Lower leg skin (tissue), 3 donors: ENCODE results near the gene COL4A2.

Experiments used
- POLR2A ChIP-seq, 2 donors: fragments of 450-650 bp; IDR thresholded peaks; one replicate each; pipeline ENCODE4 v1.6.1; 2016 to 2017; ENCODE audit warnings: antibody characterized with exemption in 2 of 2, mild to moderate bottlenecking in 1 of 2, moderate library complexity in 1 of 2
- TF ChIP-seq, protein P1 (sequence below), 3 donors: fragments of 450-650 bp; IDR thresholded peaks; one replicate each; pipeline ENCODE4 v1.5.1; 2016; ENCODE audit warnings: antibody characterized with exemption in 3 of 3, mild to moderate bottlenecking in 3 of 3, moderate library complexity in 2 of 3

DNA sequence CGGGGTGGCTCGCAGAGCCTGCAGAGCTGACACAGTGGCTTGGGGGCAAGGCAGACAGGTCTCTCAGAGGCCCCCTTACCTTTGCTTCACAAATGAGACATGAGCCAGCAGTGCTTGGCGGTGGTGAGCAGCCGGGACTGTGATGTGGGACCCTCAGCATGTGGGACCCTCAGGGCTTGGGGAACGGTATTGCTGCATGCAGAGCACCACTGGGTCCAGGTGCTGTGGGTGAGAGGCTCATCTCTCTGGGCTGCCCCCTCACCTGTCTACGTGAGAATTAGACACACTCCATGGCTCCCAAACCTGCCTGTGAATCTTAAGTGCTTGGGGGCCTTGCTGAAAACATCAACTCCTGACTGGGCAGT, 106.6 kb downstream of the COL4A2 start:
- TF ChIP-seq, protein P1, sequence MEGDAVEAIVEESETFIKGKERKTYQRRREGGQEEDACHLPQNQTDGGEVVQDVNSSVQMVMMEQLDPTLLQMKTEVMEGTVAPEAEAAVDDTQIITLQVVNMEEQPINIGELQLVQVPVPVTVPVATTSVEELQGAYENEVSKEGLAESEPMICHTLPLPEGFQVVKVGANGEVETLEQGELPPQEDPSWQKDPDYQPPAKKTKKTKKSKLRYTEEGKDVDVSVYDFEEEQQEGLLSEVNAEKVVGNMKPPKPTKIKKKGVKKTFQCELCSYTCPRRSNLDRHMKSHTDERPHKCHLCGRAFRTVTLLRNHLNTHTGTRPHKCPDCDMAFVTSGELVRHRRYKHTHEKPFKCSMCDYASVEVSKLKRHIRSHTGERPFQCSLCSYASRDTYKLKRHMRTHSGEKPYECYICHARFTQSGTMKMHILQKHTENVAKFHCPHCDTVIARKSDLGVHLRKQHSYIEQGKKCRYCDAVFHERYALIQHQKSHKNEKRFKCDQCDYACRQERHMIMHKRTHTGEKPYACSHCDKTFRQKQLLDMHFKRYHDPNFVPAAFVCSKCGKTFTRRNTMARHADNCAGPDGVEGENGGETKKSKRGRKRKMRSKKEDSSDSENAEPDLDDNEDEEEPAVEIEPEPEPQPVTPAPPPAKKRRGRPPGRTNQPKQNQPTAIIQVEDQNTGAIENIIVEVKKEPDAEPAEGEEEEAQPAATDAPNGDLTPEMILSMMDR (IDR thresholded peaks at IDR 0.05), result no peak
- TF ChIP-seq POLR2A (IDR thresholded peaks at IDR 0.05), result no peak
